Chondrocyte (in vitro differentiated cells): ENCODE results near the gene CDPF1. TPM values are rescaled to one million over a fixed set of nuclear protein-coding genes. Genes with fewer than 3 reads are reported as not detected.

Experiments
- DNase-seq: peaks from one replicate; pipeline ENCODE4 v3.0.0; 2021; ENCODE audit warnings: mixed read lengths, low spot score
- H3K27ac Mint-ChIP-seq: one replicate; pipeline ENCODE4 v1.8.0; 2021; ENCODE audit warnings: mild to moderate bottlenecking, moderate library complexity, mixed read lengths; ENCODE audit not compliant: unreplicated experiment
- H3K27me3 Mint-ChIP-seq: 2 replicates; pipeline ENCODE4 v1.8.0; 2021; ENCODE audit warnings: low read depth, mixed read lengths
- H3K36me3 Mint-ChIP-seq: 2 replicates; pipeline ENCODE4 v1.8.0; 2021; ENCODE audit warnings: low read depth, mixed read lengths
- H3K4me1 Mint-ChIP-seq: 2 replicates; pipeline ENCODE4 v1.8.0; 2021; ENCODE audit warnings: low read depth, mild to moderate bottlenecking, mixed read lengths
- H3K4me3 Mint-ChIP-seq: one replicate; pipeline ENCODE4 v1.8.0; 2021; ENCODE audit warnings: mild to moderate bottlenecking, moderate library complexity, mixed read lengths; ENCODE audit not compliant: unreplicated experiment
- H3K9me3 Mint-ChIP-seq: 2 replicates; pipeline ENCODE4 v1.8.0; 2021; ENCODE audit warnings: low read depth, mixed read lengths
- CTCF ChIP-seq: fragments of 200-600 bp; sonication (generic); IDR thresholded peaks from 2 replicates; pipeline ENCODE4 v1.5.0; 2021; ENCODE audit warnings: antibody characterized with exemption, mild to moderate bottlenecking, moderate library complexity
- long read RNA-seq: library from polyadenylated mRNA; stranded (forward); transcript quantifications from one replicate; pipeline ENCODE4 v2.0.0, GENCODE V29; 2021
- total RNA-seq: library from RNA; stranded (reverse); gene quantifications from 3 replicates; pipeline ENCODE4 v1.2.1, GENCODE V29; 2021

CDPF1 gene
- 7.7 to 11.2 TPM (median 9.9 TPM) in 3 replicates for total RNA-seq
- long read RNA-seq, transcript CDPF1-201 (4 exons, 1,875 nt): major isoform, 6 of 19 reads
- long read RNA-seq, partial matches to known transcripts: 2 of 19 reads
- long read RNA-seq, other reads (novel, unspliced or antisense): 4 of 19 reads

- DNase-seq: no peak
- TF ChIP-seq CTCF: peak; percentile 33
- Mint-ChIP-seq H3K27me3 (no peaks in the 10 kb centered on the region), H3K27ac (no peak within 1 kb of the TSS), H3K4me3 (peak within 1 kb of the TSS; percentile 71), H3K36me3 (no peaks in the 10 kb centered on the region), H3K4me1 (peaks cover 19% of the 10 kb centered on the region), H3K9me3 (no peaks in the 10 kb centered on the region)
These were observed at the start of gene CDPF1 for GRCh38 chr22:46250035-46250782. CDPF1 (minus strand) TSS chr22:46250293; CDS start chr22:46248284, 2,009 bp downstream.

GRCh38 chr22:46299101-46299500, 49.0 kb upstream of the CDPF1 start:
- Mint-ChIP-seq H3K27ac (no peak overlapping the region), H3K36me3 (peaks cover 1% of the 10 kb centered on the region), H3K9me3 (no peaks in the 10 kb centered on the region), H3K27me3 (no peaks in the 10 kb centered on the region), H3K4me3 (no peak overlapping the region), H3K4me1 (peaks cover 35% of the 10 kb centered on the region)
- no peak for DNase-seq
- no peak for TF ChIP-seq CTCF

GRCh38 chr22:46297151-46297812, 47.2 kb upstream of the CDPF1 start:
- peak overlapping the region; percentile 76 for H3K27ac Mint-ChIP-seq

GRCh38 chr22:46296257-46297150, 46.4 kb upstream of the CDPF1 start, which contains the start of gene GTSE1:
GTSE1 (plus strand) TSS chr22:46296870; CDS start chr22:46297401, 531 bp downstream.
- Mint-ChIP-seq H3K27ac (peak within 1 kb of the TSS; percentile 84), H3K27me3 (no peaks in the 10 kb centered on the region), H3K4me1 (peaks cover 27% of the 10 kb centered on the region), H3K9me3 (no peaks in the 10 kb centered on the region), H3K4me3 (peak within 1 kb of the TSS; percentile 71), H3K36me3 (peaks cover 7% of the 10 kb centered on the region)
- DNase-seq: peak; percentile 99
- TF ChIP-seq CTCF: peak; percentile 65

More at GRCh38 chr22:46297151-46297812, 47.2 kb upstream of the CDPF1 start:
- peak; percentile 84 for DNase-seq
- Mint-ChIP-seq H3K9me3 (no peaks in the 10 kb centered on the region), H3K36me3 (peaks cover 5% of the 10 kb centered on the region), H3K4me3 (peak overlapping the region; percentile 71), H3K4me1 (peaks cover 27% of the 10 kb centered on the region), H3K27me3 (no peaks in the 10 kb centered on the region)
- TF ChIP-seq CTCF: no peak
